GM06990 (cell line): ENCODE data around the gene LINC01488.

Experiments used
- DNase-seq: peaks from one replicate; pipeline ENCODE4 v3.0.0-alpha.2; 2011; ENCODE audit not compliant: insufficient read length; ENCODE audit errors: extremely low read depth
- H3K27me3 ChIP-seq: replicated peaks from 2 replicates; pipeline ENCODE4 v1.6.0; 2011; ENCODE audit warnings: low read length; ENCODE audit not compliant: control insufficient read depth, insufficient read depth
- H3K36me3 ChIP-seq: 2 replicates; pipeline ENCODE4 v1.5.1; 2011; ENCODE audit warnings: low read length; ENCODE audit not compliant: control insufficient read depth, insufficient read depth
- H3K4me3 ChIP-seq: replicated peaks from 2 replicates; pipeline ENCODE4 v1.5.1; 2011; ENCODE audit warnings: low read depth, mild to moderate bottlenecking, control low read depth, low read length
- CTCF ChIP-seq: IDR thresholded peaks from 2 replicates; pipeline ENCODE4 v1.5.1; 2011; ENCODE audit warnings: low read length, control low read depth, mild to moderate bottlenecking, inconsistent platforms; ENCODE audit not compliant: insufficient read depth, poor library complexity, severe bottlenecking

The LINC01488 gene

GRCh38 chr11:69489746-69490365, 8.4 kb downstream of the LINC01488 start:
- H3K4me3 ChIP-seq: no peak overlapping the region
- DNase-seq: no peak
- H3K36me3 ChIP-seq: no peaks in the 10 kb centered on the region
- no peaks in the 10 kb centered on the region; the same call in none of the 2 replicates for H3K27me3 ChIP-seq
- no peak for TF ChIP-seq CTCF

- Histone ChIP-seq H3K27me3 (no peaks in the 10 kb centered on the region; the same call in none of the 2 replicates), H3K4me3 (no peak overlapping the region), H3K36me3 (no peaks in the 10 kb centered on the region)
- DNase-seq: no peak
- no peak for TF ChIP-seq CTCF
These were observed 9.1 kb downstream of the LINC01488 start for GRCh38 chr11:69490516-69490915.

GRCh38 chr11:69491071-69492031, 9.9 kb downstream of the LINC01488 start:
- Histone ChIP-seq H3K4me3 (no peak overlapping the region), H3K27me3 (no peaks in the 10 kb centered on the region; the same call in none of the 2 replicates), H3K36me3 (no peaks in the 10 kb centered on the region)
- no peak for DNase-seq
- TF ChIP-seq CTCF: no peak

- no peak for TF ChIP-seq CTCF
- Histone ChIP-seq H3K4me3 (no peak overlapping the region), H3K27me3 (no peaks in the 10 kb centered on the region; the same call in none of the 2 replicates), H3K36me3 (no peaks in the 10 kb centered on the region)
- no peak for DNase-seq
These were observed 10.9 kb downstream of the LINC01488 start for GRCh38 chr11:69492201-69492991.

- no peak for DNase-seq
- Histone ChIP-seq H3K36me3 (no peaks in the 10 kb centered on the region), H3K27me3 (no peaks in the 10 kb centered on the region; the same call in none of the 2 replicates)
These were observed 12.7 kb downstream of the LINC01488 start for GRCh38 chr11:69493931-69494821.

More at GRCh38 chr11:69493931-69494821, 12.7 kb downstream of the LINC01488 start:
- H3K4me3 ChIP-seq: no peak overlapping the region
- no peak for TF ChIP-seq CTCF
